Activated effector memory CD4-positive, alpha-beta T cell treated with anti-CD3 and anti-CD28 coated beads, Interleukin-2, amount 50 U/mL, for 16 hours (primary cell): ENCODE results near the gene SETD4.

ENCODE experiments used
- DNase-seq: peaks from one replicate; pipeline ENCODE4 v3.0.0-alpha.2; 2020

The SETD4 gene

DNA sequence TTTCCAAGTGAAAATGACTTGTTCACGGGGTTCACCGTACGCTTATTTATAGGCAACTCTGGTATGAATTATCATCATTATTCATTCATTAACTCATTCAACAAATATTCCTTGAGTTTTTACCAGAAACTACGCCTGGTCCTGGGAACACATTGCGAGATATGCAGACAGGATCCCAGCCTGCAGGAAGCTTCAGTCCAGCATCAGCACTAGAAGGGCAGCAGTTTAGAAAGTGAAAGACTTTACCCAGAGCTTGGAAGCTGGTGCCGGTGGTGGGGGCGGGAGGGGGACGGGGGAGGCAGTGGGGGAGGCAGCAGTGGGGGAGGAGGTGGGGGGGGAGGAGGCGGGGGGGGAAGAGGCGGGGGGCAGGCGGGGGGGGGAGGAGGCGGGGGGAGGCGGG, 55.9 kb downstream of the SETD4 start:
- DNase-seq = no peak

DNA sequence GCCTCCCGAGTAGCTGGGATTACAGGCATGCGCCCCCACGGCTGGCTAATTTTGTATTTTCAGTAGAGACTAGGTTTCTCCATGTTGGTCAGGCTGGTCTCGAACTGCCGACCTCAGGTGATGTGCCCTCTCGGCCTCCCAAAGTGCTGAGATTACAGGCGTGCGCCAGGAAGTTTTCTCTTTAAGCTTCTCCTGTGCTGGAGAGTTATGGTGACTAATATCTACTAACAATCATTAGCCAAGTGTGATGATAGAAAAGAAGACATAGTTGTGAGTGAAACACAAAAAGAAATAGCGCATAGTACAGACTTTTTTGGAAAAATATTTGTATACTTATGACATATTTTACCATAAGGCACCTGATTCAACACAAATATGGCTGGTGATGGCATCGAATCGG, 56.5 kb downstream of the SETD4 start:
- no peak for DNase-seq

DNA sequence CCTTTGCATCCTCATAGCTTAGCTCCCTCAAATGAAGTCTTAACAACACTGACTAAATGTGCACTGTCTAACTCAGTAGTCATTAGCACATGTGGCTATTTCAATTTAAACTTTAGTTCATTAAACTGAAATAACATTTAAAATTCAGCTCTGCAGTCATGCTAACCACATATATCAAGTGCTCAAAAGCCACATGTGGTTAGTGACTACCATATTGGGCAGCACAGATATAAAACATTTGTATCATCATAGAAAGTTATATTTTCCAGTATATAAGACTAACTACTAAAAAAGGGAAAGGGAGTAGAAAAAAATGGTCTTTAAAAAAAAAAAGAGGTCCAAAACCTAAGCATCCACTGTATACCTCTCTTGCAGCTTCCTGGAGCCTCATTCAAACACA, 64.1 kb downstream of the SETD4 start:
- no peak for DNase-seq

DNA sequence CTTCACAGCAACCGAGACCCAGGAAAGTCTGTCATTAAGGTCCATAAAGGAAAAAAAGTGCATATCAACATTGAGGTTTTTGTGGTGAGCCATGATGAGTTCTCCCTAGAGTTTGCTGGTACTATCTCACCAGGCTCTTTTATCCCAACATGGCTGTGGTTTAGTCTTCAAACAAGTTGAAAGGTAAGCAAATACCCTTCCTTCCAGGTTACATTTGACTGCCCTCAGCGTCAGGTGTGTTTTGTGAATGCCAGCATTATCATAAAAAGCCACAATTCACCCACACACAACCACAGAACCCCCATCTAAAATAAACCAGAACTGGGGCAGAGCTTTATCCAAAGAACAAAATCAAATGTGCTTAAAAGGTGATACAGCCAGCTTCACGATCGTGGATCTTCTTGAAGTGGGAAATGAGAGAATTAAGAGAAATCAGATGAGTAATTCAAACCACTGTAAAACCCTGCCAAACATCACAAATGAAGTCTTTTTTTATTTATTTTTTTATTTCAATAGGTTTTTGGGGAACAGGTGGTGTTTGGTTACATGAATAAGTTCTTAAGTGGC, 64.7 kb downstream of the SETD4 start:
- DNase-seq = no peak

DNA sequence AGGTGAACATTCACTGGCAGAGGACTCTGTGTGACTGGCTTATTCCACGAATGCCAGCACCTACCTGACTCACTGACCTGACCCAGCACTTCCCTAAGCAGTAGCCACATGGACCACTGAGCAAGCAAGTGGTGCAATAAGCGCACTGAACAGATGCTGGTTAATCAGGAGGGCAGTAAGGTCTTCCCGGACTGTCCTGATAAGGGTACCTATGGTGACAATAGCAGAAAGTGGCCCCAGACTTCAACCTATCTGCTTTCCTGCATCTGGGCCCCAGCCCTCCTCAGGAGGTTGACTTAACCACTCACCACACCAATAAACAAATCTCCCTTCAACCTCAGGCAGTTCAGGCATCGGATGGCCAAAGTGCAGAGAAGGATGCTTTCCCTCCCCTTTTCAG, 65.7 kb downstream of the SETD4 start:
- no peak for DNase-seq

DNA sequence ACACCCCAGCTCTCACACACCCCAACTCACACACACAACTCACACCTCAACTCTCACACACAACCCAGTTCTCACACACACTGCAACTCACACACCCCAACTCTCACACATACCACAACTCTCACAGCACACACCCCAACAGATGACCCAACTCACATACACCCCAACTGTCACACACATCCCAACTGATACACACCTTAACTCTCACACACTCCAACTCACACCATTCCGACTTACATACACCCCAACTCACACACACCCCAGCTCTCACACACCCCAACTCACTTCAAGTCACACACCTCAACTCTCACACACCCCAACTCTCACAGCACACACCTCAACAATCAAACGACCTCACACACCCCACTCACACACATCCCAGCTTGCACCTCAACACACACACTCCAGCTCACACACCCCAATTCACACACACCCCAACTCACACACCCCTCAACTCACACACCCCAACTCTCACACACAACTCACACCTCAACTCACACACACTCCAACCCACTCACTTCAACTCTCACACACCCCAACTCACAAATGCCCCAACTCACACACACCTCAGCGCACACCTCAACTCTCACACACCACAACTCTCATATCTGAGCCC, 66.3 kb downstream of the SETD4 start:
- DNase-seq = no peak

DNA sequence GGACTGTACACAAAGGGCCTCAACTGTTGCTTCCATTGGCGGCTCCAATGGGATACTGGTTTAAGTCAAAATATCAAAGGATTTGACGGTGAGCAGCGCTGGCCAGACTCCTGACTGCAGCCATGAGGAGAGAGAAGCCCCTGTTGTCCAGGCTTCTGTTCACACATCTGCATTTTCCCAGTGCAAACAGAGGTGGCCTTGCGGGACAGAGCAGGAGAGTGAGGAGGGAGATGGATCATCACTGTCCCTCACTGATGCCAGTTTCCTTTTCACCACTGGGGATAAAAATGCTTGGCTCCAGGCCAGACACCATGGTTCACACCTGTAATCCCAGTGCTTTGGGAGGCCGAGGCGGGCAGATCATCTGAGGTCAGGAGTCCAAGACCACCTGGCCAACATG, 69.2 kb downstream of the SETD4 start:
- DNase-seq = no peak

DNA sequence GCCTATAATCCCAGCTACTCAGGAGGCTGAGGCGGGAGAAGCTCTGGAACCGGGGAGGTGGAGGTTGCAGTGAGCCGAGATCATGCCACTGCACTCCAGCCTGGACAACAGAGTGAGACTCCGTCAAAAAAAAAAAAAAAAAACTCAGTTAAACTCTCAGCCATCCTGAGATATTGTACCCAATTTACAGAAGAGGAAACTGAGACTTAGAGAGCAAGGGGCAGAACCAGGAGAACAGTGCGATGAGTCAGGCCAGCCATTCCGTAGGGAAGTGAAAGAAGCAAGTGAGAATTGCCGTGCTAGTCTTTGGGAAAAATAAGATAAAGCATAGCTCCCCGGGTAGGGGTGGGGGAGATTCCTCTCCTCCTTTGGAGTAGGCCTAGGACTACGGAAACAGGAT, 69.7 kb downstream of the SETD4 start:
- no peak for DNase-seq

DNA sequence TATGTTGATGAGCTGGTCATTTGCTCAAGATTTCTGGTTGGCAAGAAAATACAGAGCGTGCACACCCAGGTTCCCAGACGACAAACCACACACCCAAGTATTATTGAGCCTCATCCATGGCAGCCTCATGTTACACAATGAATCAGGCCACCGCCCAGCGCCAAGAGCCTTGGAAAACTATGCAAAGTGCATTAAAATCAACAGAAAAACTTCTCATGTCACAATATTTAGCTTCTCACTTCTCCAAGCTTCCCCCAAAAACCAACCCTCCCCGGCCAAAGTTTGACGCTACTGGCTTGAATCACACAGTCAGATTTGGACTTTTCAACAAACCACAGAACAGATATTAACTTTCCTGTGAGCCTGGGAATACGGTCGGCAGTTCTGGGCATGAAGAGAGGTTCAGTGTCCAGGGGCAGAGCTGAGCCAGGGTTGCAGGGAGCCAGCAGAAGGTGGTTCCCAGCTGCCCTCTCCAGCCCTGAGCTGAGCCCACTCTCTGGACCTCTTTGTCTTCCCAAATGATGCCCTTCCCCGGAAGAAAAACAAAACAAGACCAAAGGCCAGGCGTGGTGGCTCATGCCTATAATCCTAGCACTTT, 71.1 kb downstream of the SETD4 start:
- no peak for DNase-seq

DNA sequence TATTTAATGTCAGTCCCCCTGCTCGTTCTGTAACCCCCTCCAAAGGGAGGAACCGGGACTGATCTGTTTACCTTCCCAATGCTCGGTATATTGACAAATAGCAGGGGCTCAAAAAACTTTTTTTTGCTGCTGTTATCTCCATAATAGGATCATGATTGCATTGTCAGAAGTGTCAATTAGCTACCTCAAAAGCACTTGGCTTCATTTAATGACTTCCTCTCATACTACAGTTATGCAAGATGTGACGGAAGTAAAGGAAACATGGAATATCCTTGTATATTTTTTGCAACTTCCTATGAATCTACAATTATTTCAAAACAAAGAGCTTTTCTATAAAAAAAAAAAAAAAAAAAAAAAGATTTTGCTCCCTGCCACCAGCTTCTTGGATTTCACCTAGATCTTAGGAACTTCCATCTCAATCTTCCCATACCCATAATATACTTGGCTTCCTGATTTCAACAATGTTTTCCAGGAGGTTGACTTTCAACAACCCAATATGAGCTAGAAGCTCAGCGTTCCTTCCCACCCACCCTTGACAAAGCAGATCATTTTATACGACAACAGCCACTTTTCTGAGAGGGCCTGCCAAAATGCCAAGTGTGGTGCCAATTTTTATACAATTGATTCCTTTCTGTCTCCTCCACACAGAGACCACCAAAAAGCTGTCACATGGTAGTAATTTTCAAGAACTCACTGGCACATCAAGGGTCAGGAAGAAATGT, 71.7 kb downstream of the SETD4 start:
- DNase-seq = no peak

DNA sequence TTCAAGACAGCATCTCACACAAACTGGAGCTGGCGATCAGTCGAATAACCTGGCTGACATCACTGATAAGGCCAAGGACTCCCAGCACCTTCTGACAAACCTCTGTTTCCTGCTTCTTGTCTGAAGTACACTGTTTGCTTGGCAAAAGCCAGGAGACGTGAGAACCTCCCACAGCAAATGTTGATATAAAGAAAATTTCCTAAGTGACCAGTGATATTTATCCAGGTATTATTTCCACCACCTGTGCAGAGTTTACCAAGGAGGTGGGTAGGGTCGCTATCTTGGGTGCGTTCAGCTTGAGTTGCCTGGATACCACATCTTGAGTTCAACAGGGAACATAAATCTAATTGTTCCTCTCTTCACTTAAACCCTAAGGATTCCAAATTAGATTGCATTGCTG, 72.9 kb downstream of the SETD4 start:
- no peak for DNase-seq

DNA sequence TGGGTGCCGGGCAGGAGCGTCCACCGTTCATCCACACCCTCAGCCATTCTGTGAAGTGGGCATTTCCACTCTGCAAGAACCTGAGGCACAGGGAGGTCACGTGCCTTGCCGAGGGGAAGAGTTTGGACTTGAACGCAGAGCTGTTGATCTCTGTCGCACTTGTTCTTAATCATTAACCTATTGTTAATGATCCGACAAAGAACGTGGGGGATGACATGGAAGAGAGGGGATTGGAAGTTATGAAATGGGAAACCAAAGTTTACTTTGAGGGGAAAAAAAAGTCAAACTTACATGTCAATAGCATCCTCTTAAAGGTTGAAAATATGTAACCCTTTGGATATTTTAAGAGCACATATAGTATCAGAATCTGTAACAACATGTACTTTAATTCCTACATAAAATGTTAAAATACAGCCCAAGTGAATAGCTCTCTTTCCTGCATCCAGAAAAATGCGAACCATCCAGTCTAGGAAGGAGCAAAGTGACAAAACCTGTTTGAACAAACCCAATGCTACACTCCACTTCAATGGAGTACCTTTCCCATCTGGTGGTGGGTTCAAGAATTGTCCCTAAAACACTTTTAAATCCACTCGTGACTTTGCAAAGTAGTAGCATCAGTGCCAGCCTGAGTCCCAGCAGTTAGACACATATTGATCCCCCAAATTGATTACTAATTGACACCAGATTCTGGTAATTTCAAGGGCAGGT, 75.5 kb downstream of the SETD4 start:
- DNase-seq = no peak
